ENCODE measurements around the gene FIGN. TPM values are rescaled to one million over a fixed set of nuclear protein-coding genes. Genes with fewer than 3 reads are reported as not detected.

Gene FIGN
- total RNA-seq, 1 donor from 2014 or later: 0.79 TPM

DNA sequence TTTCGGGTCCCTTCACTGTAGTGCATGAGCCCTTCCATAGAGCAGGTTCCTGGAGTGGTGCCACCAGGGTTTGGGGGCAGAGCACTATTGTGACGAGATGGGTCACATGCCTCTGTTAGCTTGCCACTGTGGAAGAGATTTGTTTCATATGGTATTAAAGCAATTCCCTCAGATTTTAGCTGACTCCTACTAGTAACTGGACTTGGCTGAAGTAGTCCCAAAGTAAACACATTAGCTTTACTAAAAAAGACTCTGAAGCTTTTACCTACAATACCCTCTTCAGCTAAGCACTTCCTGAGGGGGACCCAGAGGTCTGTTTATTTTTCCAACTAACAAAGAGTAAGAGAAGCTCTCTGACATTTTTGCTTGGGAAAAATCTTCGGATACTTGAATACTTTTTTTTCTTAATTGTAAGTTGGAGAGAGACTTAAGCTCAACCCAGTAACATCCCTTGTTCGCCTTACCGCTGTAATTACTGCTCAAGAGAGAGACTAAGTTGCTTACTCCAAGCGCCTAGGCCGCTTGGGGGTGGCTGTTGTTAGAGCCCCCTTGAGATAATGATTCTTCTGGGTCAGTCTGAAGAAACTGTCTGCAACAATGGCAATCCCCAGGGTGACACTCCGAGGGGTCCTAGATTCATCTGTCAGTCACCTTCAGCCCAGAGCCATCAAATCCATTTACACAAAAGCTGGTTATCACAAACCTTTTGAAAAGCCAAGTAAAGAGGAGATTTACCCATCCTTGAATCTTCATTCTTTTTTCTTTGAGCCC lies 177.4 kb downstream of the FIGN start:
- Histone ChIP-seq H3K36me3 (ENCODE audit: control insufficient read depth, insufficient read depth, low read length) (no peaks in the 10 kb centered on the region), H3K27me3 (ENCODE audit: control insufficient read depth, insufficient read depth, low read length) (no peaks in the 10 kb centered on the region), H3K4me3 (ENCODE audit: low read depth, low read length) (no peak overlapping the region)
- FAIRE-seq (no peak), DNase-seq (ENCODE audit: low read depth) (no peak)
- TF ChIP-seq, protein P1, sequence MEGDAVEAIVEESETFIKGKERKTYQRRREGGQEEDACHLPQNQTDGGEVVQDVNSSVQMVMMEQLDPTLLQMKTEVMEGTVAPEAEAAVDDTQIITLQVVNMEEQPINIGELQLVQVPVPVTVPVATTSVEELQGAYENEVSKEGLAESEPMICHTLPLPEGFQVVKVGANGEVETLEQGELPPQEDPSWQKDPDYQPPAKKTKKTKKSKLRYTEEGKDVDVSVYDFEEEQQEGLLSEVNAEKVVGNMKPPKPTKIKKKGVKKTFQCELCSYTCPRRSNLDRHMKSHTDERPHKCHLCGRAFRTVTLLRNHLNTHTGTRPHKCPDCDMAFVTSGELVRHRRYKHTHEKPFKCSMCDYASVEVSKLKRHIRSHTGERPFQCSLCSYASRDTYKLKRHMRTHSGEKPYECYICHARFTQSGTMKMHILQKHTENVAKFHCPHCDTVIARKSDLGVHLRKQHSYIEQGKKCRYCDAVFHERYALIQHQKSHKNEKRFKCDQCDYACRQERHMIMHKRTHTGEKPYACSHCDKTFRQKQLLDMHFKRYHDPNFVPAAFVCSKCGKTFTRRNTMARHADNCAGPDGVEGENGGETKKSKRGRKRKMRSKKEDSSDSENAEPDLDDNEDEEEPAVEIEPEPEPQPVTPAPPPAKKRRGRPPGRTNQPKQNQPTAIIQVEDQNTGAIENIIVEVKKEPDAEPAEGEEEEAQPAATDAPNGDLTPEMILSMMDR (IDR thresholded peaks at IDR 0.05; ENCODE audit: insufficient read depth, low read length, severe bottlenecking): no peak

DNA sequence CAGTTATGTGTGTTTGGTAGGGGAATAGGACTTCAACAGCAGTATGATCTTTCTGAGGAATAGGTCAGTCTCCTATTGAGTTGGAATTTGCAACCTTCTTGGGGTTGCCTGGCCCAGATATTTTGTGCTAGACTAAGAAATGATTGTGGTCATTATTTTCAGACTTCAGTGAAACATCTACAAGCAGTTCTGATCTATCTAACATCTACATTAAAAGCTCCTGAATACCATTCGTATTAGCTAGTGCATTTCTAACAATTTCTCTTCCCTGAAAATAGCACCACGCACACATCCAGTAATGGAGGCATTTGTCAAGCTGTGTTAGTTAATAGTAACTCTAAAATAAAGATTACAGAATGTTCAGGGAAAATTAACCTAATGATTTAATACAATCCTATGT lies 179.3 kb downstream of the FIGN start:
- H3K27me3 ChIP-seq (ENCODE audit: control insufficient read depth, insufficient read depth, low read length): no peaks in the 10 kb centered on the region
- no peaks in the 10 kb centered on the region for H3K36me3 ChIP-seq (ENCODE audit: control insufficient read depth, insufficient read depth, low read length)
- FAIRE-seq: no peak
- DNase-seq (ENCODE audit: low read depth): no peak
- H3K4me3 ChIP-seq (ENCODE audit: low read depth, low read length): no peak overlapping the region
- TF ChIP-seq, protein P1 (IDR thresholded peaks at IDR 0.05; ENCODE audit: insufficient read depth, low read length, severe bottlenecking): no peak

DNA sequence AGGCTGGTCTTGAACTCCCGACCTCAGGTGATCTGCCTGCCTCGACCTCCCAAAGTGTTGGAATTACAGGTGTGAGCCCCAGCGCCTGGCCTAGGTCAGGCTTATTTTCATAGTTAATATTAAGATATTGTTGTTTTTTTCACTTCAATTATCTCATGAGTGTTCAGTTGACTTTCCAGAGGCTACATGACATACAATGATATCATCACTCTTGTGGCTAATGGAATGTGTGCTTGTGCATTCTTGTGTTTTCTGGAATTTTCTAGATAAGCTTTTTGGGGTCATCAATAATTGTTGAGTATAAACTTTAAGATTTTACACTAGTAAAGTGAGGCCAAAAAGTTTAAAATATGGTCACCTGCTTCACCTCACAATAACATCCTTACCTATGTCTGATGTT lies 180.9 kb downstream of the FIGN start:
- TF ChIP-seq, protein P1 (IDR thresholded peaks at IDR 0.05; ENCODE audit: insufficient read depth, low read length, severe bottlenecking): no peak
- no peaks in the 10 kb centered on the region for H3K36me3 ChIP-seq (ENCODE audit: control insufficient read depth, insufficient read depth, low read length)
- no peak for FAIRE-seq
- H3K27me3 ChIP-seq (ENCODE audit: control insufficient read depth, insufficient read depth, low read length): no peaks in the 10 kb centered on the region
- no peak overlapping the region for H3K4me3 ChIP-seq (ENCODE audit: low read depth, low read length)
- peak; percentile 39 for DNase-seq (ENCODE audit: low read depth)

DNA sequence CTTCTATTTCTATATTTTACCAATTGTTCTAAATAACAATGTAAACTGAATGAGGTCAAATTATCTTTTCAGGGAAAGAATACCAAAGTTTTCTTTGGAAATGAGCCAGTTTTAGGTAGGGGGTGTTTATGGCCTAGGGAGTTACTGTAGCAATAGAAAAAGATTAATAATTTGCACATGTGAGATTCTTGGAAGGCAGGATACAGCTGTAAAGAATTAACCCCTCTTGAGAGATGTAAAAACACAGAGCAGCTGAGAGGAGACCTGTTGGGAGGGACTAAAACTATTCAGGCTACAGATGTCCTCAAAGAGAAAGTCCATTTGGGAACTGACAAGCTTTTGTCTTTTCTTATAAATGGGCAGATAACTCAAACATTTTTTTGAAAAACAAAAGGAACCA lies 182.2 kb downstream of the FIGN start:
- TF ChIP-seq, protein P1 (IDR thresholded peaks at IDR 0.05; ENCODE audit: insufficient read depth, low read length, severe bottlenecking): no peak
- DNase-seq (ENCODE audit: low read depth): no peak

DNA sequence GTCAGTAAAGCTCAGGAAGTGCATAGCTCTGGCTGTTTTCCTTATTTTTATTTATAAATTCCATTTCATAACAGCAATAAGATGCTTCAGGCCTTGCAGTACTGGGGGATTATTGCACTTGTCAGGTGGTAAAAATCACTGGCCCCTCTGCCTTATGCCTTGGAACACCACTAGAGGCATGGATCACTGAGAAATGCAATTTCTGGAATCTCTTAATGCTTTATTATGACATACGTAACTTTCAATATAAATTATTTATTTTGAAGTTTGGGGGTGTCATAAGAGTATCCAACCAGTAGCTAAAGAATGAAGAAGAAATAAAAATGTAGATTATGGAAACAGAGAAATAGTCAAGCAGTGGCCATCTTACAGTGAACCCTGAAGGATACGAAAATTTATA lies 183.1 kb downstream of the FIGN start:
- Histone ChIP-seq H3K36me3 (ENCODE audit: control insufficient read depth, insufficient read depth, low read length) (no peaks in the 10 kb centered on the region), H3K27me3 (ENCODE audit: control insufficient read depth, insufficient read depth, low read length) (no peaks in the 10 kb centered on the region), H3K4me3 (ENCODE audit: low read depth, low read length) (no peak overlapping the region)
- no peak for FAIRE-seq
- TF ChIP-seq, protein P1 (IDR thresholded peaks at IDR 0.05; ENCODE audit: insufficient read depth, low read length, severe bottlenecking): no peak
- no peak for DNase-seq (ENCODE audit: low read depth)

More for the DNA sequence above, 182.2 kb downstream of the FIGN start:
- Histone ChIP-seq H3K36me3 (ENCODE audit: control insufficient read depth, insufficient read depth, low read length) (no peaks in the 10 kb centered on the region), H3K4me3 (ENCODE audit: low read depth, low read length) (no peak overlapping the region), H3K27me3 (ENCODE audit: control insufficient read depth, insufficient read depth, low read length) (no peaks in the 10 kb centered on the region)
- FAIRE-seq: no peak

Measured in bronchial epithelial cell (primary cell).